C4-2B (cell line): ENCODE data around the gene GJD4.

Experiments used
- H3K27ac ChIP-seq: fragments of 450-650 bp; 2 replicates; pipeline ENCODE4 v1.5.1; 2017
- ZFX ChIP-seq: fragments of 450-650 bp; IDR thresholded peaks from 2 replicates; pipeline ENCODE4 v1.6.1; 2017
- TF ChIP-seq, protein P1 (sequence below): fragments of 450-650 bp; conservative IDR thresholded peaks from 2 replicates; pipeline ENCODE4 v1.5.1; 2017; ENCODE audit warnings: mild to moderate bottlenecking

Gene GJD4

DNA sequence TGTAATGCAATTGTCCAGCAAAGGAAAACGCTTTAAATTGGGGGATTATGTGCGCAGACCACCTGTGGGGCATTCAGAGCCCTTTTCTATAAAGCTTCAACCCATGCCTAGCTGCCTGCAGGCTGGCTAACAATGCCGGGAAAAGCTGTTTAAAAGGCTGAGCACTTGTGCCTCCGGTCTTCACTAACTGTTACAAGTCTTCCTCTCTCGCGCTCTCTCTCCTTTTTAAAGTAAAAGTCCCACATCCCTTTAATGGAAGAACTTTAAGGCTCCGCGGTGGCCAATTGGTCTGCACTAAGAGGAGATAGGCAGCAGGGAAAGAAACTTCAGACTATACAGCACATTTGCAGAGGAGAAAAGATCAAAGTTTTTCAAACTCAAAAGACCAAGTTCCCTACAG lies 32.3 kb downstream of the GJD4 start:
- no peak overlapping the region for H3K27ac ChIP-seq
- TF ChIP-seq ZFX, result no peak
- TF ChIP-seq, protein P1, sequence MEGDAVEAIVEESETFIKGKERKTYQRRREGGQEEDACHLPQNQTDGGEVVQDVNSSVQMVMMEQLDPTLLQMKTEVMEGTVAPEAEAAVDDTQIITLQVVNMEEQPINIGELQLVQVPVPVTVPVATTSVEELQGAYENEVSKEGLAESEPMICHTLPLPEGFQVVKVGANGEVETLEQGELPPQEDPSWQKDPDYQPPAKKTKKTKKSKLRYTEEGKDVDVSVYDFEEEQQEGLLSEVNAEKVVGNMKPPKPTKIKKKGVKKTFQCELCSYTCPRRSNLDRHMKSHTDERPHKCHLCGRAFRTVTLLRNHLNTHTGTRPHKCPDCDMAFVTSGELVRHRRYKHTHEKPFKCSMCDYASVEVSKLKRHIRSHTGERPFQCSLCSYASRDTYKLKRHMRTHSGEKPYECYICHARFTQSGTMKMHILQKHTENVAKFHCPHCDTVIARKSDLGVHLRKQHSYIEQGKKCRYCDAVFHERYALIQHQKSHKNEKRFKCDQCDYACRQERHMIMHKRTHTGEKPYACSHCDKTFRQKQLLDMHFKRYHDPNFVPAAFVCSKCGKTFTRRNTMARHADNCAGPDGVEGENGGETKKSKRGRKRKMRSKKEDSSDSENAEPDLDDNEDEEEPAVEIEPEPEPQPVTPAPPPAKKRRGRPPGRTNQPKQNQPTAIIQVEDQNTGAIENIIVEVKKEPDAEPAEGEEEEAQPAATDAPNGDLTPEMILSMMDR, result no peak

GRCh38 chr10:35638101-35638500 lies 33.0 kb downstream of the GJD4 start:
- no peak for TF ChIP-seq ZFX
- TF ChIP-seq, protein P1, result no peak
- H3K27ac ChIP-seq, result no peak overlapping the region

DNA sequence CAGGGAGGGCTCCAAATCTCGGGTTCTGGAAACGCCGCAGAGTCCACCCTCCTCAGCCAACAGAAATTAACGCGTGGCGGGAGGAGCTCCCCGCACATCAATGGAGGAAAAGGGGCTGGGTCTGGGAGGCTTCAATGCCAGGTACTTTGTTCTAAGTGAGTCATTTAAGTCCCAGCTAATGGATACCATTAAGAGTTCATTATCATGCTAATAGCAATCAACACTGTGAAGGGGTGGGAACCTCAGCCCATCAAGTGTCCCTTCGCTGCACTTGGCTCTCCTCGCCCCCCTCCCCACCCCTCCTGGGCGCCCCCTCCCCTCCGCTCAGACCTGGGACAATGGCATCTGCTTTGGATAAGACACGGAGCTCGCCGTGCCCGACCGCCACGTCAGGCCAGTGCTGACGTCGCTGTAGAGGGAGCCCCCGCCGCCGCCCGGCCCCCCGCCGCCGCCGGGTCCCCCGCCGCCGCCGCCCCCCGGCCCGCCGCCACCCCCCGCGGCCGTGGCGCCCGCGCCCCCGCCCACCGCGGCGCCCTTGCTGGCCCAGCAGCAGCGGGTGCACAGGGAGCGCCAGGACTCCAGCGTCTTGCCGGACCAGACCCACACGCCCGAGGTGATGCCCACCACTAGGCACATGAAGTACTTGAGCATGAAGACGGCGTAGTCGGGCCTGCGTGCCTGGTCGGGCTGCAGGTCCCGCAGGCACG lies 34.0 kb downstream of the GJD4 start:
- H3K27ac ChIP-seq, result no peak overlapping the region
- TF ChIP-seq ZFX, result no peak
- TF ChIP-seq, protein P1, result no peak

DNA sequence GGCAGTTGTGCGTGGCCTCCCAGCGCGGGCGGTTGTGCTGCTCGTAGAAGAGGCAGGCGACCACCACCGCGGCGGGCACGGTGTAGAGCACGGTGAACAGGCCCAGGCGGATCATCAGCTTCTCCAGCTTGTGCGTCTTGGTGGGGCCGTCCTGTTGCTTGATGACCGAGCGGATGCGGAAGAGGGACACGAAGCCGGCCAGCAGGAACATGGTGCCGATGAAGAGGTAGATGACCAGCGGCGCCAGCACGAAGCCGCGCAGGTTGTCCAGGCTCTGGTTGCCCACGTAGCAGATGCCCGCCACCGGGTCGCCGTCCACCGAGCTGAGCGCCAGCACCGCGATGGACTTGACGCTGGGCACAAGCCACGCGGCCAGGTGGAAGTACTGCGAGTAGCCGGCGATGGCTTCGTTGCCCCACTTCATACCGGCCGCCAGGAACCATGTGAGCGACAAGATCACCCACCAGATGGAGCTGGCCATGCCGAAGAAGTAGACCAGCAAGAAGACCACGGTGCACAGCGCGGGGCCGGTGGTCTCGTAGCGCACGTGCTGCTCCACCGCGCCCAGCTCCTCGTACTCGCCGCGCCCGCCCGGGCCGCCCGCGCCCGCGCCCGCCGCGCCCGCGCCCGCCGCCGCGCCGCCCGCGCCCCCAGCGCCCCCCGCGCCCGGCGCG lies 34.7 kb downstream of the GJD4 start:
- peak overlapping the region; percentile 91 for H3K27ac ChIP-seq
- TF ChIP-seq, protein P1, result no peak
- no peak for TF ChIP-seq ZFX

- H3K27ac ChIP-seq, result peak overlapping the region; percentile 91
- TF ChIP-seq, protein P1, result peak; percentile 61
- TF ChIP-seq ZFX, result no peak
Measured at GRCh38 chr10:35640474-35640873, 35.3 kb downstream of the GJD4 start.

DNA sequence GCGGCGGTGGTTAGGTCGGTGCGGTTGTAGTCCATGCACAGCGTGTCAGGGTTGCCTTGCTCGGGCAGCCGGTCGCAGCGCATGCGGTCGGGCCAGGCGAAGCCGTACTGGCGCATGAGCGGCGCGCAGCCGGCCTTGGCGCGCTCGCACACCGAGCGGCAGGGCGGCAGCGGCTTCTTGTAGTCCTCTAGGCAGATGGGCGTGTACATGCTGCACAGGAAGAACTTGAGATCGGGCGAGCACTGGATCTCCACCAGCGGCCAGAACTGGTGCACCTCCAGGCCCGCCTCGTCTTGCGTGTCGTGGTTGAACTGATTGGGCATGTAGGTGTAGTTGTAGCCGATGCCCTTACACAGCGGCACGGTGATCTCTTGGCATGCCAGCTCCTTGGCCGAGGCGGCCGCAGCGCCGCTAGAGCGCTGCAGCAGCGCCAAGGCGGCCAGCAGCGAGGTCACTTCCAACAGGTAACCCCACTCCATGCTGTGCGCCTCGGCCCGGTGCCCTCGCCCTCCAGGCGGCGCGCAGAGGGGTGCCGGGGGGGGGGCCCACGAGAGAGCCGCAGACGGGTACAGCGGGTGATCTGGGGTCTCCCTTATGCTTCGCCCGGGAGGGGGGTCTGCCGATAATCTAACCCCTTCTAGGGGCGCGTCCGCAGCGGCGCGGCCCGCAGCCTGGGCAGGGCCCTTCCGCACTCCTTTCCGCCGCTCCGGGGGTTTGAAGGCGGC lies 36.0 kb downstream of the GJD4 start:
- peak overlapping the region; percentile 91 for H3K27ac ChIP-seq
- TF ChIP-seq, protein P1, result no peak
- no peak for TF ChIP-seq ZFX

- H3K27ac ChIP-seq, result peak overlapping the region; percentile 91
Measured at GRCh38 chr10:35641676-35642034, 36.5 kb downstream of the GJD4 start.

More at GRCh38 chr10:35641676-35642034, 36.5 kb downstream of the GJD4 start:
- TF ChIP-seq, protein P1, result no peak
- TF ChIP-seq ZFX, result peak; percentile 86
